ENCODE results near the gene APEH. TPM values are rescaled to one million over a fixed set of nuclear protein-coding genes. Genes with fewer than 3 reads are reported as not detected.

Gene APEH
- total and polyA plus RNA-seq, 2 experiments from 2014 or later, result 170 to 264 TPM

DNA sequence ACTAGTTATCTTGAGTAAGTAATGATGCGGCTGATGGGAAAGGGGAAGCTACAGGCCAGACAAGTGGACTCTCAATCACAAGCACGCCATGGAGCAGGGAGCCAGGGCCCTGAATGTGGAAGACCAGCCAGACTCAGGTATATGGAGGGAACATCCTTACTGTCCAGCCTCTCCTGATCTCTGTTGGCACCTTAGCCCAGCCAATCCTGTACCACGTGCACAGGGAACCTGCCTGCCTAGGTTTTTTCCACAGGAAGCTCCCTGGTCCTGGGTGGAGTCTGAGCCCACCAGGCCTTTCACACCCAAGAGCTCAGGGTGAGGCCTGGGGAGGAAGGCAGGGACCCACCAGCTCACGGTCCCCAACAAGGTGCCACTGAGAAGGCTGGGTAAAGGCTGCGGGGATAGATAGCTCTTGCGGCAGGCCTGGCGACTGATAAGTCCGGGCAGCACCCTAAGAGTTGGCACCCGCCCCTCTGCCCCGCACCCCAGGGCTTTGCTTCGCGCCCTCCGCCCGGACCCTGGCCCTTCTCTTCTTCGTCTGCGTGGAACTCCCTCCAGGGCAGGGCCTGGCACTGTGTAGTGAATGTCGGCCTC lies 933 bp upstream of the APEH start:
- Mint-ChIP-seq H3K4me3 (peak overlapping the region; percentile 92), H3K9me3 (no peaks in the 10 kb centered on the region), H3K27ac (peak overlapping the region; percentile 97), H3K36me3 (ENCODE audit: low read depth) (peaks cover 28% of the 10 kb centered on the region), H3K27me3 (ENCODE audit: insufficient read depth, low read depth, poor library complexity) (peaks cover 11% of the 10 kb centered on the region), H3K4me1 (peaks cover 26% of the 10 kb centered on the region)
- ATAC-seq (peak; percentile 18), DNase-seq (ENCODE audit: low spot score) (peak; percentile 28)
- H3K27ac ChIP-seq (ENCODE audit: low read depth), result peak overlapping the region; percentile 99
- H3K79me2 ChIP-seq (replicated peaks; ENCODE audit: insufficient read depth), result peaks cover 11% of the 10 kb centered on the region
- H3K4me2 ChIP-seq, result peak overlapping the region; percentile 94
- TF ChIP-seq, protein P1, sequence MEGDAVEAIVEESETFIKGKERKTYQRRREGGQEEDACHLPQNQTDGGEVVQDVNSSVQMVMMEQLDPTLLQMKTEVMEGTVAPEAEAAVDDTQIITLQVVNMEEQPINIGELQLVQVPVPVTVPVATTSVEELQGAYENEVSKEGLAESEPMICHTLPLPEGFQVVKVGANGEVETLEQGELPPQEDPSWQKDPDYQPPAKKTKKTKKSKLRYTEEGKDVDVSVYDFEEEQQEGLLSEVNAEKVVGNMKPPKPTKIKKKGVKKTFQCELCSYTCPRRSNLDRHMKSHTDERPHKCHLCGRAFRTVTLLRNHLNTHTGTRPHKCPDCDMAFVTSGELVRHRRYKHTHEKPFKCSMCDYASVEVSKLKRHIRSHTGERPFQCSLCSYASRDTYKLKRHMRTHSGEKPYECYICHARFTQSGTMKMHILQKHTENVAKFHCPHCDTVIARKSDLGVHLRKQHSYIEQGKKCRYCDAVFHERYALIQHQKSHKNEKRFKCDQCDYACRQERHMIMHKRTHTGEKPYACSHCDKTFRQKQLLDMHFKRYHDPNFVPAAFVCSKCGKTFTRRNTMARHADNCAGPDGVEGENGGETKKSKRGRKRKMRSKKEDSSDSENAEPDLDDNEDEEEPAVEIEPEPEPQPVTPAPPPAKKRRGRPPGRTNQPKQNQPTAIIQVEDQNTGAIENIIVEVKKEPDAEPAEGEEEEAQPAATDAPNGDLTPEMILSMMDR (conservative IDR thresholded peaks at IDR 0.05; ENCODE audit: low read depth in 2 of 2), result no peak
- TF ChIP-seq POLR2AphosphoS5 (IDR thresholded peaks at IDR 0.05; ENCODE audit: low read depth) (no peak), EZH2 (IDR thresholded peaks at IDR 0.05; ENCODE audit: low read depth, unreplicated experiment) (no peak), ZNF331 (CRISPR knock-in tag; IDR thresholded peaks at IDR 0.05; ENCODE audit: low read depth) (no peak), NANOG (IDR thresholded peaks at IDR 0.05; ENCODE audit: borderline replicate concordance) (no peak), JUNB (IDR thresholded peaks at IDR 0.05; ENCODE audit: unreplicated experiment) (no peak), ZNF114 (CRISPR knock-in tag; IDR thresholded peaks at IDR 0.05) (no peak), CREB1 (CRISPR knock-in tag; IDR thresholded peaks at IDR 0.05; ENCODE audit: low read depth) (no peak), STAT1 (IDR thresholded peaks at IDR 0.05; ENCODE audit: unreplicated experiment) (no peak)
- TF ChIP-seq, protein P2, sequence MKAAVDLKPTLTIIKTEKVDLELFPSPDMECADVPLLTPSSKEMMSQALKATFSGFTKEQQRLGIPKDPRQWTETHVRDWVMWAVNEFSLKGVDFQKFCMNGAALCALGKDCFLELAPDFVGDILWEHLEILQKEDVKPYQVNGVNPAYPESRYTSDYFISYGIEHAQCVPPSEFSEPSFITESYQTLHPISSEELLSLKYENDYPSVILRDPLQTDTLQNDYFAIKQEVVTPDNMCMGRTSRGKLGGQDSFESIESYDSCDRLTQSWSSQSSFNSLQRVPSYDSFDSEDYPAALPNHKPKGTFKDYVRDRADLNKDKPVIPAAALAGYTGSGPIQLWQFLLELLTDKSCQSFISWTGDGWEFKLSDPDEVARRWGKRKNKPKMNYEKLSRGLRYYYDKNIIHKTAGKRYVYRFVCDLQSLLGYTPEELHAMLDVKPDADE (IDR thresholded peaks at IDR 0.05), result no peak
- TF ChIP-seq, protein P3, sequence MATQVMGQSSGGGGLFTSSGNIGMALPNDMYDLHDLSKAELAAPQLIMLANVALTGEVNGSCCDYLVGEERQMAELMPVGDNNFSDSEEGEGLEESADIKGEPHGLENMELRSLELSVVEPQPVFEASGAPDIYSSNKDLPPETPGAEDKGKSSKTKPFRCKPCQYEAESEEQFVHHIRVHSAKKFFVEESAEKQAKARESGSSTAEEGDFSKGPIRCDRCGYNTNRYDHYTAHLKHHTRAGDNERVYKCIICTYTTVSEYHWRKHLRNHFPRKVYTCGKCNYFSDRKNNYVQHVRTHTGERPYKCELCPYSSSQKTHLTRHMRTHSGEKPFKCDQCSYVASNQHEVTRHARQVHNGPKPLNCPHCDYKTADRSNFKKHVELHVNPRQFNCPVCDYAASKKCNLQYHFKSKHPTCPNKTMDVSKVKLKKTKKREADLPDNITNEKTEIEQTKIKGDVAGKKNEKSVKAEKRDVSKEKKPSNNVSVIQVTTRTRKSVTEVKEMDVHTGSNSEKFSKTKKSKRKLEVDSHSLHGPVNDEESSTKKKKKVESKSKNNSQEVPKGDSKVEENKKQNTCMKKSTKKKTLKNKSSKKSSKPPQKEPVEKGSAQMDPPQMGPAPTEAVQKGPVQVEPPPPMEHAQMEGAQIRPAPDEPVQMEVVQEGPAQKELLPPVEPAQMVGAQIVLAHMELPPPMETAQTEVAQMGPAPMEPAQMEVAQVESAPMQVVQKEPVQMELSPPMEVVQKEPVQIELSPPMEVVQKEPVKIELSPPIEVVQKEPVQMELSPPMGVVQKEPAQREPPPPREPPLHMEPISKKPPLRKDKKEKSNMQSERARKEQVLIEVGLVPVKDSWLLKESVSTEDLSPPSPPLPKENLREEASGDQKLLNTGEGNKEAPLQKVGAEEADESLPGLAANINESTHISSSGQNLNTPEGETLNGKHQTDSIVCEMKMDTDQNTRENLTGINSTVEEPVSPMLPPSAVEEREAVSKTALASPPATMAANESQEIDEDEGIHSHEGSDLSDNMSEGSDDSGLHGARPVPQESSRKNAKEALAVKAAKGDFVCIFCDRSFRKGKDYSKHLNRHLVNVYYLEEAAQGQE (IDR thresholded peaks at IDR 0.05; ENCODE audit: unreplicated experiment), result no peak
- TF ChIP-seq, protein P4, sequence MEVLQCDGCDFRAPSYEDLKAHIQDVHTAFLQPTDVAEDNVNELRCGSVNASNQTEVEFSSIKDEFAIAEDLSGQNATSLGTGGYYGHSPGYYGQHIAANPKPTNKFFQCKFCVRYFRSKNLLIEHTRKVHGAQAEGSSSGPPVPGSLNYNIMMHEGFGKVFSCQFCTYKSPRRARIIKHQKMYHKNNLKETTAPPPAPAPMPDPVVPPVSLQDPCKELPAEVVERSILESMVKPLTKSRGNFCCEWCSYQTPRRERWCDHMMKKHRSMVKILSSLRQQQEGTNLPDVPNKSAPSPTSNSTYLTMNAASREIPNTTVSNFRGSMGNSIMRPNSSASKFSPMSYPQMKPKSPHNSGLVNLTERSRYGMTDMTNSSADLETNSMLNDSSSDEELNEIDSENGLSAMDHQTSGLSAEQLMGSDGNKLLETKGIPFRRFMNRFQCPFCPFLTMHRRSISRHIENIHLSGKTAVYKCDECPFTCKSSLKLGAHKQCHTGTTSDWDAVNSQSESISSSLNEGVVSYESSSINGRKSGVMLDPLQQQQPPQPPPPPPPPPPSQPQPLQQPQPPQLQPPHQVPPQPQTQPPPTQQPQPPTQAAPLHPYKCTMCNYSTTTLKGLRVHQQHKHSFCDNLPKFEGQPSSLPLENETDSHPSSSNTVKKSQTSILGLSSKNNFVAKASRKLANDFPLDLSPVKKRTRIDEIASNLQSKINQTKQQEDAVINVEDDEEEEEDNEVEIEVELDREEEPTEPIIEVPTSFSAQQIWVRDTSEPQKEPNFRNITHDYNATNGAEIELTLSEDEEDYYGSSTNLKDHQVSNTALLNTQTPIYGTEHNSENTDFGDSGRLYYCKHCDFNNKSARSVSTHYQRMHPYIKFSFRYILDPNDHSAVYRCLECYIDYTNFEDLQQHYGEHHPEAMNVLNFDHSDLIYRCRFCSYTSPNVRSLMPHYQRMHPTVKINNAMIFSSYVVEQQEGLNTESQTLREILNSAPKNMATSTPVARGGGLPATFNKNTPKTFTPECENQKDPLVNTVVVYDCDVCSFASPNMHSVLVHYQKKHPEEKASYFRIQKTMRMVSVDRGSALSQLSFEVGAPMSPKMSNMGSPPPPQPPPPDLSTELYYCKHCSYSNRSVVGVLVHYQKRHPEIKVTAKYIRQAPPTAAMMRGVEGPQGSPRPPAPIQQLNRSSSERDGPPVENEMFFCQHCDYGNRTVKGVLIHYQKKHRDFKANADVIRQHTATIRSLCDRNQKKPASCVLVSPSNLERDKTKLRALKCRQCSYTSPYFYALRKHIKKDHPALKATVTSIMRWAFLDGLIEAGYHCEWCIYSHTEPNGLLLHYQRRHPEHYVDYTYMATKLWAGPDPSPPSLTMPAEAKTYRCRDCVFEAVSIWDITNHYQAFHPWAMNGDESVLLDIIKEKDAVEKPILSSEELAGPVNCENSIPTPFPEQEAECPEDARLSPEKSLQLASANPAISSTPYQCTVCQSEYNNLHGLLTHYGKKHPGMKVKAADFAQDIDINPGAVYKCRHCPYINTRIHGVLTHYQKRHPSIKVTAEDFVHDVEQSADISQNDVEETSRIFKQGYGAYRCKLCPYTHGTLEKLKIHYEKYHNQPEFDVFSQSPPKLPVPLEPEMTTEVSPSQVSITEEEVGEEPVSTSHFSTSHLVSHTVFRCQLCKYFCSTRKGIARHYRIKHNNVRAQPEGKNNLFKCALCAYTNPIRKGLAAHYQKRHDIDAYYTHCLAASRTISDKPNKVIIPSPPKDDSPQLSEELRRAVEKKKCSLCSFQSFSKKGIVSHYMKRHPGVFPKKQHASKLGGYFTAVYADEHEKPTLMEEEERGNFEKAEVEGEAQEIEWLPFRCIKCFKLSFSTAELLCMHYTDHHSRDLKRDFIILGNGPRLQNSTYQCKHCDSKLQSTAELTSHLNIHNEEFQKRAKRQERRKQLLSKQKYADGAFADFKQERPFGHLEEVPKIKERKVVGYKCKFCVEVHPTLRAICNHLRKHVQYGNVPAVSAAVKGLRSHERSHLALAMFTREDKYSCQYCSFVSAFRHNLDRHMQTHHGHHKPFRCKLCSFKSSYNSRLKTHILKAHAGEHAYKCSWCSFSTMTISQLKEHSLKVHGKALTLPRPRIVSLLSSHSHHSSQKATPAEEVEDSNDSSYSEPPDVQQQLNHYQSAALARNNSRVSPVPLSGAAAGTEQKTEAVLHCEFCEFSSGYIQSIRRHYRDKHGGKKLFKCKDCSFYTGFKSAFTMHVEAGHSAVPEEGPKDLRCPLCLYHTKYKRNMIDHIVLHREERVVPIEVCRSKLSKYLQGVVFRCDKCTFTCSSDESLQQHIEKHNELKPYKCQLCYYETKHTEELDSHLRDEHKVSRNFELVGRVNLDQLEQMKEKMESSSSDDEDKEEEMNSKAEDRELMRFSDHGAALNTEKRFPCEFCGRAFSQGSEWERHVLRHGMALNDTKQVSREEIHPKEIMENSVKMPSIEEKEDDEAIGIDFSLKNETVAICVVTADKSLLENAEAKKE (CRISPR knock-in tag; IDR thresholded peaks at IDR 0.05), result no peak
- H3K4me1 ChIP-seq (ENCODE audit: insufficient read depth), result peaks cover 15% of the 10 kb centered on the region
- H3K4me3 ChIP-seq, result peak overlapping the region; percentile 89
- no peaks in the 10 kb centered on the region for H3K9me2 ChIP-seq (ENCODE audit: insufficient read depth)
- H3K36me3 ChIP-seq (ENCODE audit: insufficient read depth), result peaks cover 9% of the 10 kb centered on the region; the same call in 1 of the 2 replicates
- peak overlapping the region; percentile 83 for H2AFZ ChIP-seq
- H3K27me3 ChIP-seq (ENCODE audit: insufficient read depth), result no peaks in the 10 kb centered on the region
- no peaks in the 10 kb centered on the region for H3F3A ChIP-seq (replicated peaks; ENCODE audit: low read depth)
- peaks cover 16% of the 10 kb centered on the region; the same call in 1 of the 2 replicates for H4K20me1 ChIP-seq (replicated peaks; ENCODE audit: insufficient read depth)

Data from GM23338 (cell line).